Hepatocyte (in vitro differentiated cells): Measurements from ENCODE around the gene ZMYM4.

Experiments
- CTCF ChIP-seq: fragments of 200-600 bp; sonication (generic); IDR thresholded peaks from 2 replicates; pipeline ENCODE4 v1.5.1; 2016; ENCODE audit warnings: antibody characterized with exemption, mild to moderate bottlenecking; ENCODE audit not compliant: poor library complexity
- EZH2 ChIP-seq: fragments of 200-600 bp; sonication (generic); IDR thresholded peaks from 2 replicates; pipeline ENCODE4 v1.6.1; 2016; ENCODE audit warnings: antibody characterized with exemption, mild to moderate bottlenecking, borderline replicate concordance
- EZH2phosphoT487 ChIP-seq: fragments of 200-600 bp; sonication (generic); IDR thresholded peaks from one replicate; pipeline ENCODE4 v1.6.1; 2018; ENCODE audit warnings: antibody characterized with exemption, mild to moderate bottlenecking, low read depth, moderate library complexity; ENCODE audit not compliant: unreplicated experiment, severe bottlenecking

DNA sequence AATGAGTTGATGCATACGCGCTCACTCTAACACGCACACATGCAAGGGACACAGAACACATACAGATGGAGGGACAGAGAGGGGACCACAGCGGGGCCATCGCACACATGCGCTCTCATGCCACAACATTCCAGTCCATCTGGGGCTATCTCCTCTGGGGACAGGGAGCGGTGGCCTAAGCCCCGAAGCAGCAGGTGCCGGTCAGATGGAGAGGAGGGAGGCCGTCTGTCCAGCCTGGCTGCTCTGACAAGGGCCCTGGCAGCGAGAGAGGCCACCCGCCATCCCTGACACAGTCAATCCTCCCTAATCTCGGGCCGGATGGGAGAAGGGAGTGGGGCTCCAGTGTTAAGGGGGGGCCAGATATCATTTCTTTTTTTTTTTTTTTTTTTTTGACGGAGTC lies 165.2 kb downstream of the ZMYM4 start:
- no peak for TF ChIP-seq CTCF
- no peak for TF ChIP-seq EZH2phosphoT487
- TF ChIP-seq EZH2: no peak
